MM.1S (cell line): Measurements from ENCODE around the gene MRE11.

Source experiments
- CTCF ChIP-seq: fragments of 300-600 bp; sonication (generic); IDR thresholded peaks from 2 replicates; pipeline ENCODE4 v1.5.1; 2016; ENCODE audit warnings: antibody characterized with exemption, low read length, mixed read lengths
- EZH2 ChIP-seq: fragments of 300-600 bp; sonication (generic); optimal IDR thresholded peaks from 2 replicates; pipeline ENCODE3; 2017; ENCODE audit warnings: low read depth, mild to moderate bottlenecking, antibody characterized with exemption, low read length, mixed read lengths

DNA sequence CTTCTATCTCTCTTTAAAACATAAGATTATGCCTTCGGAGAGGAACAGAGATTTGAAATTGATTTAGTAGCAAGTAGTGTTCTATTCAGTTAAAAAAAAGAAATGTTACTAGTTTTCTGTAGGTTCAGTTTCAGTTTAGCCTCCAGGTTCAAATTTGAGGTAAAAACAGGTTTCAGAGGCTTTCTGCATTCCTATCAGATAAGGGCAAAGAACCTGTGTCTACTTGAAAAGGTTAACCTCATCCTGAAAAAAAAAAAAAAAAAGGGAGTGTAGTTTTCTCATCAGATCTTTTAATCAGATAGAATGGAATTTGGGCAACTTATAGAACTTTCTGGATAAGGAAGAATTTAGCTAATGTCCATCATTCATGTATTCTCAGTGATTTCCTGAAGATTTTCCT lies 30.7 kb upstream of the MRE11 start:
- no peak for TF ChIP-seq EZH2
- no peak for TF ChIP-seq CTCF
